C4-2B (cell line): ENCODE results near the gene HEXD.

Experiments
- H3K27ac ChIP-seq: fragments of 450-650 bp; 2 replicates; pipeline ENCODE4 v1.5.1; 2017
- CTCF ChIP-seq: fragments of 450-650 bp; conservative IDR thresholded peaks from 2 replicates; pipeline ENCODE4 v1.5.1; 2017; ENCODE audit warnings: mild to moderate bottlenecking
- ZFX ChIP-seq: fragments of 450-650 bp; IDR thresholded peaks from 2 replicates; pipeline ENCODE4 v1.6.1; 2017

The HEXD gene

GRCh38 chr17:82463925-82464566 lies 45.9 kb downstream of the HEXD start:
- no peak overlapping the region for H3K27ac ChIP-seq
- TF ChIP-seq CTCF = no peak
- TF ChIP-seq ZFX = no peak

GRCh38 chr17:82464567-82464929 lies 46.4 kb downstream of the HEXD start:
- H3K27ac ChIP-seq = no peak overlapping the region
- TF ChIP-seq CTCF = no peak
- TF ChIP-seq ZFX = no peak

GRCh38 chr17:82465023-82465603 lies 47.0 kb downstream of the HEXD start:
- no peak overlapping the region for H3K27ac ChIP-seq
- TF ChIP-seq CTCF = no peak
- TF ChIP-seq ZFX = no peak

- H3K27ac ChIP-seq = no peak overlapping the region
- TF ChIP-seq ZFX (no peak), CTCF (no peak)
Observed at GRCh38 chr17:82468692-82469091, 50.5 kb downstream of the HEXD start.

GRCh38 chr17:82470065-82470464 lies 51.9 kb downstream of the HEXD start:
- H3K27ac ChIP-seq = no peak overlapping the region
- TF ChIP-seq ZFX (no peak), CTCF (no peak)

GRCh38 chr17:82474223-82475010 lies 56.3 kb downstream of the HEXD start:
- no peak overlapping the region for H3K27ac ChIP-seq
- TF ChIP-seq CTCF (no peak), ZFX (no peak)

- no peak overlapping the region for H3K27ac ChIP-seq
- TF ChIP-seq ZFX = no peak
- no peak for TF ChIP-seq CTCF
Observed at GRCh38 chr17:82475458-82475857, 57.3 kb downstream of the HEXD start.
